Peyer's patch (tissue), 4 donors: ENCODE data around the gene SNAPIN.

ENCODE experiments used
- POLR2A ChIP-seq, 2 donors: fragments of 450-650 bp; IDR thresholded peaks; one replicate each; pipeline ENCODE4 v1.5.1; 2017; ENCODE audit warnings: antibody characterized with exemption in 2 of 2, mild to moderate bottlenecking in 2 of 2, moderate library complexity in 2 of 2
- TF ChIP-seq, protein P1 (sequence below), 6 experiments: fragments of 450-650 bp in 4 of 6; fragments of 200-600 bp in 2 of 6; sonication (generic) in 1 of 6; IDR thresholded peaks; one replicate each; pipeline ENCODE4 v1.5.1; 2017 to 2019; ENCODE audit warnings: antibody characterized with exemption in 6 of 6, mild to moderate bottlenecking in 3 of 6, moderate library complexity in 1 of 6

DNA sequence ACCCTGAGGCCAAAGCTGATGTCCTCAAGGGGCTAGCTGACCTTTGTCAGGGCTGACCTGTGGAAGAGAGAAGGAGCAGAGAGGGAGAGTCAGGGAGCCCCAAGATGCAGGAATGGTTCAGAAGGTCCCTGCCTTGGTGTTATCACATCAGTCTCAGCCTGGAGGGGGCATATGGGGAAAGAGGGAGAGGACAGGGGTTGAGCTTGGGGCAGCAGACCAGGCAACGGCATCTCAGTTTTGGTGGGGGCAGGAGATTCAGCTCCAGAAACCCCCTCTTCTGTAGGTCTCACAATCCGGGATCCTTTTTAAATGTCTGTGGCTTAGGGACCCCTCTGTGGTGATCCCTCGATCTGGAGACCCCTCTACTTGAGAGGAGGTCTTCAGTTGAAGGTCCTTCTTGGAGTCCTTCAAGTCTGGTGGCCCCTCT lies 32.0 kb upstream of the SNAPIN start:
- no peak for TF ChIP-seq POLR2A (IDR thresholded peaks at IDR 0.05)
- TF ChIP-seq, protein P1, sequence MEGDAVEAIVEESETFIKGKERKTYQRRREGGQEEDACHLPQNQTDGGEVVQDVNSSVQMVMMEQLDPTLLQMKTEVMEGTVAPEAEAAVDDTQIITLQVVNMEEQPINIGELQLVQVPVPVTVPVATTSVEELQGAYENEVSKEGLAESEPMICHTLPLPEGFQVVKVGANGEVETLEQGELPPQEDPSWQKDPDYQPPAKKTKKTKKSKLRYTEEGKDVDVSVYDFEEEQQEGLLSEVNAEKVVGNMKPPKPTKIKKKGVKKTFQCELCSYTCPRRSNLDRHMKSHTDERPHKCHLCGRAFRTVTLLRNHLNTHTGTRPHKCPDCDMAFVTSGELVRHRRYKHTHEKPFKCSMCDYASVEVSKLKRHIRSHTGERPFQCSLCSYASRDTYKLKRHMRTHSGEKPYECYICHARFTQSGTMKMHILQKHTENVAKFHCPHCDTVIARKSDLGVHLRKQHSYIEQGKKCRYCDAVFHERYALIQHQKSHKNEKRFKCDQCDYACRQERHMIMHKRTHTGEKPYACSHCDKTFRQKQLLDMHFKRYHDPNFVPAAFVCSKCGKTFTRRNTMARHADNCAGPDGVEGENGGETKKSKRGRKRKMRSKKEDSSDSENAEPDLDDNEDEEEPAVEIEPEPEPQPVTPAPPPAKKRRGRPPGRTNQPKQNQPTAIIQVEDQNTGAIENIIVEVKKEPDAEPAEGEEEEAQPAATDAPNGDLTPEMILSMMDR (IDR thresholded peaks at IDR 0.05): no peak
